22Rv1 (cell line): ENCODE measurements around the gene C4orf51.

Source experiments
- H3K27ac ChIP-seq: fragments of 450-650 bp; 2 replicates; pipeline ENCODE4 v1.5.1; 2017
- CTCF ChIP-seq: fragments of 450-650 bp; IDR thresholded peaks from 2 replicates; pipeline ENCODE4 v1.5.1; 2017; ENCODE audit warnings: mild to moderate bottlenecking
- ZFX ChIP-seq: fragments of 450-650 bp; IDR thresholded peaks from 2 replicates; pipeline ENCODE4 v1.6.1; 2017; ENCODE audit warnings: antibody characterized with exemption, borderline replicate concordance

The C4orf51 gene

GRCh38 chr4:145723336-145723735, 43.4 kb downstream of the C4orf51 start:
- no peak overlapping the region for H3K27ac ChIP-seq
- TF ChIP-seq ZFX (no peak), CTCF (no peak)

- TF ChIP-seq CTCF (no peak), ZFX (no peak)
- H3K27ac ChIP-seq, result no peak overlapping the region
Observed at GRCh38 chr4:145730026-145730425, 50.1 kb downstream of the C4orf51 start.

- TF ChIP-seq ZFX (no peak), CTCF (no peak)
- peak overlapping the region; percentile 73; the same call in 1 of the 2 replicates for H3K27ac ChIP-seq
Observed at GRCh38 chr4:145731028-145731427, 51.1 kb downstream of the C4orf51 start.

- H3K27ac ChIP-seq, result peak overlapping the region; percentile 73
- no peak for TF ChIP-seq ZFX
- TF ChIP-seq CTCF, result no peak
Observed at GRCh38 chr4:145732001-145732815, 52.3 kb downstream of the C4orf51 start.

- TF ChIP-seq CTCF, result no peak
- TF ChIP-seq ZFX, result no peak
- peak overlapping the region; percentile 73 for H3K27ac ChIP-seq
Observed at GRCh38 chr4:145732895-145733880, 53.2 kb downstream of the C4orf51 start.

GRCh38 chr4:145734031-145734430, 54.1 kb downstream of the C4orf51 start:
- TF ChIP-seq CTCF (no peak), ZFX (no peak)
- H3K27ac ChIP-seq, result peak overlapping the region; percentile 73; the same call in 1 of the 2 replicates
